Esophagus squamous epithelium (tissue), 4 donors: ENCODE results near the gene JPH3.

Experiments used
- CTCF ChIP-seq, 6 experiments: fragments of 450-650 bp in 4 of 6; fragments of 200-600 bp in 2 of 6; sonication (generic) in 2 of 6; IDR thresholded peaks; one replicate each; pipeline ENCODE4 v1.5.1; 2016 to 2019; ENCODE audit warnings: antibody characterized with exemption in 6 of 6, mild to moderate bottlenecking in 4 of 6, moderate library complexity in 4 of 6
- POLR2A ChIP-seq, 4 donors: fragments of 450-650 bp; IDR thresholded peaks; one replicate each; pipeline ENCODE4 v1.6.1; 2017; ENCODE audit warnings: antibody characterized with exemption in 4 of 4, mild to moderate bottlenecking in 4 of 4, moderate library complexity in 3 of 4

DNA sequence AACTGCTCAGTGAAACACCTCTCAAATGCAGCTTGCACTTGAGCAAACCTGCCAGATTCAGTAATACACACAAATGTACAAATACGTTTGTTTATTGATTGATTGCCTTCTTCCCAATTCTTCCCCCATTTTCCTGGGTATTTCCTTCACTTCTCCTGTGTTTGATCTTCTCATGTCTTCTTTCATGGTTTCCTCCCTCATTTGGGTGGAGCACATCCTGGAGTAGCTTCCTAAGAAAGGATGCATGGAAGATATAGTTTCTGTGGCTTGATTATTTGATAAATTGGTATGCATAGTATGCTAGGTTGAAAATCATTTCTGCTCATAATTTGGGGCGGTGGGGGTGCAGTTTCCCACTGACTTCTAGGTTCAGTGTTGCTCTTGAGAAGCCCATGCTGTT lies 28.8 kb downstream of the JPH3 start:
- TF ChIP-seq POLR2A (IDR thresholded peaks at IDR 0.05) (no peak), CTCF (IDR thresholded peaks at IDR 0.05) (no peak)
